ENCODE data around the gene SNTB2.
"Not testable (repeated sequence)": the region's sequence is repeated elsewhere in the genome, so short reads cannot be mapped to it uniquely, and the experiment has no call there.

Gene SNTB2

GRCh38 chr16:69294051-69294450 lies 107.1 kb downstream of the SNTB2 start:
- DNase-seq = peak; percentile 24

DNA sequence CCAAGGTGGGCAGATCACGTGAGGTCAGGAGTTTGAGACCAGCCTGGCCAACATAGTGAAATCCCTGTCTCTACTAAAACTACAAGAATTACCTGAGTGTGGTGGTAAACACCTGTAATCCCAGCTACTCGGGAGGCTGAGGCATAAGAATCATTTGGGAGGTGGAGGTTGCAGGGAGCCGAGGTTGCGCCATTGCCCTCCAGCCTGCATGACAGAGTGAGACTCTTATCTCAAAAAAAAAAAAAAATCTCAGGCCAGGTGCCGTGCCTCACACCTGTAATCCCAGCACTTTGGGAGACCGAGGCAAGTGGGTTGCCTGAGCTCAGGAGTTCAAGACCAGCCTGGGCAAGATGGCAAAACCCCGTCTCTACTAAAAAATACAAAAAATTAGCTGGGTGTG lies 109.8 kb downstream of the SNTB2 start:
- DNase-seq = not testable (repeated sequence)

GRCh38 chr16:69298261-69298660 lies 111.3 kb downstream of the SNTB2 start:
- DNase-seq = no peak

GRCh38 chr16:69301187-69301586 lies 114.2 kb downstream of the SNTB2 start:
- no peak for DNase-seq

DNA sequence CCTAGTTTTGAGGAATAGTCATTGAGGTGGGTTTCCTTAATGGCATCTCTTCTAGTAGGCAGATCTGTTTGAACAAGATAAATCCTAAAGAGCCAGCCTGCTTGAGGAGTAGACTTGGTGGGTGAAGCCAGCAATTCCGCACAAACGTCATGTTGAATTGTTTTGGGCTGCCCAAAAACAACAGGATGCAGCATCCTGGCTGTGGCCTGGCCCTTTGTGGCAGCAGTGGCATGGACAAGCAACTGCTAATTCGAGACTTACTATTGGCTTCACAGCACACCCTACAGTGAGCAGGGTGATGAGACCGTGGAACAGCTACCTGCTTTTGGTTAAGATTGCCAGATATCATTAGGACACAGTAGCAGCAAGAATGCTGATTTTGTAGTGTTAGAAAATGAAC lies 114.9 kb downstream of the SNTB2 start:
- no peak for DNase-seq

GRCh38 chr16:69302301-69302700 lies 115.3 kb downstream of the SNTB2 start:
- no peak for DNase-seq

DNA sequence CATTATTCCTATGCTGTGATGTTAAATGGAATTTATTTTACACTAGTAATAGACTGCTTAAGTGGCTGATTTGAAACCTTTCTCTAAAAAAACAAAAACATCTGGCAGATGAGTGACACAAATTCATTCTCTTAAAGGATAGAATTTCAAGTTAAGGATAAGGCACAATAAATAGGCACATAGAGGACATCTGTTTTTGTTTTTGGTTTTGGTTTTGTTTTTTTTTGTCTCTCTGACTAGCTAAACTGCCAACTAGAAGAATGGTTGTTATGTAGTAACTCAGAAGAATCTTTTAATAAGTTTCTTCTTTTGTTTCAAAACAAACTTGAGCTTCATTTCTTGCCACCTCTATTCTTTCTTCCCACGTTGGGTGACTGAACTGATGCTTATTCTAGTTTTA lies 119.1 kb downstream of the SNTB2 start:
- no peak for DNase-seq

GRCh38 chr16:69307091-69307490 lies 120.1 kb downstream of the SNTB2 start:
- no peak for DNase-seq

GRCh38 chr16:69307856-69308255 lies 120.9 kb downstream of the SNTB2 start:
- DNase-seq = no peak

DNA sequence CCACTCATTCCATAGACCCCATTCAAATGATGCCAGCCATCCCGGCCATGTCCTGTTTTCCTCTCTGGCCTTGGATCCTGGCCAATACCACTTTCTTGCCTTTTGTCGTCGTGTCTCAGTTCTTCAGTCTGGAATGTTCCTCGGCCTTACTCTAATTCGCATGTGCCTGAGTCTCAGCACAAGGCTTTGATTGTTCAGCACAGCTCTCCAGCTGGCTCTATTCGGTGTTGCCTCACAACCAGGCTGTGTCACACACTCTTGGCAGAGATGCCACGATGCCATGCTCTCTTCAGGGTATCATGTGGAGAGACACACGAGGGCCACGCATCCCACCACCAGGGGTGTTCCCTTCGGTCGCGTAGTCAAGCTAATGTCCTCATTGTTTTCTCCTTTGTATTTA lies 122.4 kb downstream of the SNTB2 start:
- no peak for DNase-seq

DNA sequence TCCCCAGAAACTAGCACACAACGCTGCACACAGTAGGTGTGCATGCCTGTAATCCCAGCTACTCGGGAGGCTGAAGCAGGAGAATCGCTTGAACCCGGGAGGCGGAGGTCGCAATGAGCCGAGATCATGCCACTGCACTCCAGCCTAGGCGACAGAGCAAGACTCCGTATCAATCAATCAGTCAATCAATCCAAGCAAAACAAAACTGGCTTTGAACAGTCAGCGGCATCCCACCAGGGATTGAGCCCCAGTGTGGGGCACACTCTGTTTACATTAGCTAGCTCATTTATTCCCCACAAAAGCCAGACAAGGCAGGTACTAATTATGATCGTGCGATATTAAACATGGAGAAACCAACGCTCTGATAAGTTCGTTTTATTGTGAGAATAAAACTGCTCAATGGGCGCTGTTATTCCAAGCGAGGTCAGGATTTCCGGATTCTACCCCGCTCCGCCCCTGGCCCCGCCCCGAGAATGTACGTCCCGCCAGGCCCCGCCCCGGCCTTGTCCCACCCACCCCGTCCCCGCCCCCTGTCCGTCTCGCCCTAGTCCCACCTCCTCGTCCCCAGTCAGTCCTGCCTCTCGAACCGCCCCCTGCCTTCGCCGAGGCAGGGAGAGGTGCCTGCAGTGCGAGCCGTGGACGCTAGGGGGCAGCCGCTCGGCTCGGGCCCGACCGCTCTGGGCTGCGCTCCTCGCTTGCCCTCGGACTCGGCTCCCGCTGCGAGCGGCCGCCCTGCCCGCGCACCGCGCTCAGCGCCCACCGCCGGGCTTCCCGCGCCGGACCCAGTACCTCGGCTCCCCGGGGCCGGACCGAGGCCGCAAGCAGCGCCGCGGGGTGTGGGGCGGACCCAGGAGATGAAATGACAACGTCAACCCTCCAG lies 123.9 kb downstream of the SNTB2 start, which contains the start of gene VPS4A:
Gene VPS4A, plus strand, starts transcription at position 698 of the 880 bp plus-strand sequence. Its CDS starts 162 bp downstream, at position 860.
- DNase-seq = peak; percentile 96

DNA sequence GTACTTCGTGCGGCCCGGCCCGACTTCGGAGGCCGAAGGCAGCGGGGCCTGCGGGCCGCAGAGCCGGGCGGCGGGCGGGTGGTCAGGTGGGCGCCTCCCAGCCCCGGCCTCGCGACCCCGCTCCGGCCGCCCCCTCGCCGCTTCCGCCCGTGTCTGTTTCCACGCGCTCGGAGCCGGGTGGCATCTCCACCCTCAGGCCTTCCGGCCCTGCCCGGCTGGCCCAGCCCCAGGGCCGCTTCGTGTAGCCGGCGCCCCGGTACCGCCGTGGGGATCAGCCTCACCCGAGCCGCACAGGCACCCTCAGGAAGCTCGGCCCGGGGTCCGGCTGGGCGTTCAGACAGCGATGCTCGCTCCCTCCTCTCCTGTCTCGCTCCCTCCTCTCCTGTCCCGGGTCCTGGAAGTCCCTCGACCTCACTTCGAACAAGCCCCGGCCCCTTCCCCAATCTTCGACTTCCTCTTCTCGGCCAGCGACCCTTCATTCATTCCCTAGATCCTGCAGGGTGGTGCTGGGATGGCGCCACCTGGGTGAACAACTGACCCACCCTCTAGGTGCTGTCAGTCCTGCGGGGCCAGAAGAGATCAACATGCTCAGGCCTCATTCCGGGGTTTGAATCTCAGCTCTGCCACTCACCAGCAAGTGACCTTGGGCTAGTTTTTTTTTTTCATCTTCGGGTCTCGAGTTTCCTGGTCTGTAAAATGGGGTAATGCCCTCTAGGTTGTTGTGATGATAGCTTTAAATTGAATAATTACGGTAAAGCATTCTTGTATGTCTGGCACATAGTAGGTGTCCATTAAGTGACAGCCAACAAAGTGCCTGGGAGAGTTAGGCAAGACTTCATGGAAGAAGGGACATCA lies 124.8 kb downstream of the SNTB2 start:
- no peak for DNase-seq

DNA sequence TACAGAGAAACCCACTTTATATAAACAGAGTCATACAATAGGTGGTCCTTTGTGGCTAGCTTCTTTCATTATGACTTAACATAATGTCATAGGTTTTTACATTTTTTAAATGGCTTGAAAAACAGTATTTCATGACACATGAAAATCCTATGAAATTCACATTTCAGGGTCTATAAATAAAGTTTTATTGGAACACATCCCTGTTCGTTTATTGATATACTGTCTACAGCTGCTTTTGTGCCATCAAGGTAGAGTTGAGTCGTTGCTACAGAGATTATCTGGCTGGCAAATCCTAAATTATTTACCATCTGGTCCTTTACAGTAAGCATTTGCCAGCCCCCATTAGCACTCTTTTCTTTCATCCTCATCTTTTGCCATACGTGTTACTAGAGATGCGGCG lies 126.5 kb downstream of the SNTB2 start:
- DNase-seq = no peak

- no peak for DNase-seq
Observed at GRCh38 chr16:69314534-69314933, 127.6 kb downstream of the SNTB2 start.

DNA sequence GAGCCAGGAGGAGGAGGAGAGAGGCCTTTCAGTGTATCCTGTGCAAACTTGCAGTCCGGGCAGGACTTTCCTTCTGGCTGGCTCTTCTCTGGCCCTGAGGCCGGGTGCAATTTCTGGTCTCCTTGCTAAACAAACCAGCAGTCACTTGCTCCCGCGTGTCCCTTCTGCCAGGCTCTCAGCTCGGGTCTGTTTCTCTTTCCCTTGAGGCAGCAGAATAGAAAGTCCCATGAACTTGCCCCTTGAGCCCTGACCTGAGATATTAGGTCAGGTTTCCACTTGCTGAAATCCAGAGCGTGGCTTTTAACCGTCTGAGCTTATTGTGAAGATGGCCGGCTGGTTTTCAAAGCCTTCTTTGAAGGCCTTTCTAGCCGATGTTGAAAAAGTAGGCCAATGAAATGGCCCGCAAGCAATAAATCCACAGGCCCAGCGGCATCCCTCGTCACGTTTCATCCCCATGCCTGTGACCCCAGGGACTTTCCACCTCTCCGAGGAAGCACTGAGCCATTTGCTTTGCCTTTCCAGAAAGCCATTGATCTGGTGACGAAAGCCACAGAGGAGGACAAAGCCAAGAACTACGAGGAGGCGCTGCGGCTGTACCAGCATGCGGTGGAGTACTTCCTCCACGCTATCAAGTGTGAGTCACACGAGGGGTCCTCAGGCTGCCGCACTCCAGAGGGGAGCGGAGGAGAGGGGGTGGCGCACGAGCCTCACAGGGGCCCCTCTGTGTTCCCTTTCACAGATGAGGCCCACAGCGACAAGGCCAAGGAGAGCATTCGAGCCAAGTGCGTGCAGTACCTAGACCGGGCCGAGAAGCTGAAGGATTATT lies 128.7 kb downstream of the SNTB2 start:
- no peak for DNase-seq

- DNase-seq = no peak
Observed at GRCh38 chr16:69316595-69317034, 129.7 kb downstream of the SNTB2 start.

GRCh38 chr16:69318177-69318910 lies 131.4 kb downstream of the SNTB2 start:
- no peak for DNase-seq

DNA sequence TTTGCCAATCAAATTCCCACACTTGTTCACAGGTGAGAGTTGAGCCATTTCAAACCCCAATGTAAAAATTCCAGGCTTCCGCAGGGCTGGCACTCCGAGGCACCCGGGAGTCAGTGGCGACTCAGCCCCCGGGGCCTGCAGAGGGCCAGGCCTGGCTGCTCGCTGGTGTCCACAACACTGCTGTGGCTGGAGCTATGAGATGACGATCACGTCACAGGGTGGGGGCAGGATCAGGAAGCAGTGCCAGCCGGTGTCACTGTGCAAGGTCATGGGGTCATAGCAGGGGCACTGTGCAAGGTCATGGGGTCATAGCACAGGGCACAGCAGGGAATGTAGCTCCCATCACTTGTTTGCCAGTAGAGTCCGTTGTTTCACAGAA lies 131.9 kb downstream of the SNTB2 start:
- DNase-seq = no peak

DNA sequence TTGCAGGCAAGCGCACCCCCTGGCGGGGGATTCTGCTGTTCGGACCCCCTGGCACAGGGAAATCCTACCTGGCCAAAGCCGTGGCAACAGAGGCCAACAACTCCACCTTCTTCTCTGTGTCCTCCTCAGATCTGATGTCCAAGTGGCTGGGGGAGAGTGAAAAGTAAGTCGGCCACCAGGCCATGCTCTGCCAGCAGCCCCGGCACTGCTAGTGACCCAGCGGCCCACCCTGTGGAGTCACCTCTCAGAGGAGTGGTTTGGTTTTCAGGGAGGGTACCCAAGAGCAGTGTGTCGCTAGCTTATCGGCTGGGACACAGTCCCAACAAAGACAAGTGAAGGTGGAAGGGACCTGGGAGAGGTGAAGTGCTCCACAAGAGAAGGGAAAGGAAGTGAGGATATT lies 132.4 kb downstream of the SNTB2 start:
- no peak for DNase-seq

- no peak for DNase-seq
Observed at GRCh38 chr16:69319826-69320739, 133.1 kb downstream of the SNTB2 start.

GRCh38 chr16:69320740-69321073 lies 133.7 kb downstream of the SNTB2 start:
- no peak for DNase-seq
